ENCODE data around the gene RSRC2. TPM values are rescaled to one million over a fixed set of nuclear protein-coding genes. Genes with fewer than 3 reads are reported as not detected.

Gene RSRC2
- total RNA-seq, 1 donor from 2014 or later: 104 TPM

- TF ChIP-seq CTCF (IDR thresholded peaks at IDR 0.05; ENCODE audit: partially characterized antibody, unreplicated experiment): no peak
- Mint-ChIP-seq H3K27ac (ENCODE audit: unreplicated experiment) (no peak overlapping the region), H3K4me3 (ENCODE audit: unreplicated experiment) (no peak overlapping the region), H3K4me1 (ENCODE audit: low read depth, unreplicated experiment) (no peaks in the 10 kb centered on the region), H3K9me3 (ENCODE audit: unreplicated experiment) (peaks cover 1% of the 10 kb centered on the region), H3K27me3 (ENCODE audit: unreplicated experiment) (no peaks in the 10 kb centered on the region), H3K36me3 (ENCODE audit: unreplicated experiment) (no peaks in the 10 kb centered on the region)
- DNase-seq: no peak
Measured at GRCh38 chr12:122460061-122460460, 66.7 kb downstream of the RSRC2 start.

GRCh38 chr12:122459211-122459610 is 67.5 kb downstream of the RSRC2 start:
- no peaks in the 10 kb centered on the region for H3K36me3 Mint-ChIP-seq (ENCODE audit: unreplicated experiment)
- H3K27ac Mint-ChIP-seq (ENCODE audit: unreplicated experiment): no peak overlapping the region
- TF ChIP-seq CTCF (IDR thresholded peaks at IDR 0.05; ENCODE audit: partially characterized antibody, unreplicated experiment): no peak
- no peak overlapping the region for H3K4me3 Mint-ChIP-seq (ENCODE audit: unreplicated experiment)
- no peaks in the 10 kb centered on the region for H3K27me3 Mint-ChIP-seq (ENCODE audit: unreplicated experiment)
- peaks cover 3% of the 10 kb centered on the region for H3K9me3 Mint-ChIP-seq (ENCODE audit: unreplicated experiment)
- DNase-seq: no peak
- H3K4me1 Mint-ChIP-seq (ENCODE audit: low read depth, unreplicated experiment): no peaks in the 10 kb centered on the region

DNA sequence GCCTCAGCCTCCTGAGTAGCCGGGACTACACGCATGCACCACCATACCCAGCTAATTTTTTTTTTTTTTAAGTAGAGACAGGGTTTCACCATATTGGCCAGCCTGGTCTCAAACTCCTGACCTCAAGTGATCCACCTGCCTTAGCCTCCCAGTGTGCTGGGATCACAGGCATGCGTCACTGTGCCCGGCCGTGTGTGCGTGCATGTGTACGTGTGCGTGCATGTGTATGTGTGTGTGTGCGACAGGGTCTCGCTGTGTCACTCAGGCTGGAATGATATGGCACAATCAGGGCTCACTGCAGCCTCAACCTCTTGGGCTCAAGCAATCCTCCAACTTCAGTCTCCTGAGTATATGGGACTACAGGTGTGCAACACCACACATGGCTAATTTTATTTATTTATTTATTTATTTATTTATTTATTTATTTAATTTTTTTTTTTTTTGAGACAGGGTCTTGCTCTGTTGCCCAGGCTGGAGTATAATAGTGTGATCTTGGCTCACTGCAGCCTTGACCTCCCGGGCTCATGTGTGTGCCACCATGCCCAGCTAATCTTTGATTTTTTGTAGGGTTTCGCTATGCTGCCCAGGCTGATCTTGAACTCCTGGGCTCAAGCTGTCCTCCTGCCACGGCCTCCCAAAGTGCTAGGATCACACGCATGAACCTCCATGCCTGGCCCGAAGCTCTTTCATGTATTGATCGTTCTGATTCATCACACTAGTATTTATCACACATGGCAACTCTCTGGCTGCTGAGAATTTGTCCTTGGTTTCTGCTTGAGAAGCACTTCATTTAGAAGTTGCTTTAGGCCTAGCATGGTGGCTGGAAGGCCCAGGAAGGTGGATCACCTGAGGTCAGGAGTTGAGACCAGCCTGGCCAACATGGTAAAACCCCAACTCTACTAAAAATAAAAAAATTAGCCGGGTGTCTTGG is 68.4 kb downstream of the RSRC2 start:
- Mint-ChIP-seq H3K4me3 (ENCODE audit: unreplicated experiment) (no peak overlapping the region), H3K9me3 (ENCODE audit: unreplicated experiment) (peaks cover 5% of the 10 kb centered on the region), H3K36me3 (ENCODE audit: unreplicated experiment) (no peaks in the 10 kb centered on the region), H3K4me1 (ENCODE audit: low read depth, unreplicated experiment) (no peaks in the 10 kb centered on the region), H3K27ac (ENCODE audit: unreplicated experiment) (no peak overlapping the region), H3K27me3 (ENCODE audit: unreplicated experiment) (no peaks in the 10 kb centered on the region)
- DNase-seq: no peak
- TF ChIP-seq CTCF (IDR thresholded peaks at IDR 0.05; ENCODE audit: partially characterized antibody, unreplicated experiment): no peak

DNA sequence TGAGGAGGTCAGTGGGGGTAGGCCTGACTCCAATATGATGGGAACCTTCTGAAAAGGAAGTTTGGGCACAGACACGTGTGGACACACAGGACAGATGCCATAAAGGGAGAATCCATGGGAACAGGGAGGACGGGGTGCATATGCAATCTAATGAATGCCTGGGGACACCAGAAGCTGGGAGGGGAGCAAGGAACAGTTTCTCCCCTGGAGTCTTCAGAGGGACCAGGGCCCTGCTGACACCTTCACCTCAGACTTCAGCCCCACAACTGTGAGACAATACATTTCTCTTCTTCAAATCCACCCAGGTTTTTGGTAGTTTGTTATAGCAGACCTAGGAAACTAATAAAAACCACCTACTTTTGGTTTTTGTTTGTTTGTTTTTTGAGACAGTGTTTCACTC is 69.1 kb downstream of the RSRC2 start:
- Mint-ChIP-seq H3K27me3 (ENCODE audit: unreplicated experiment) (no peaks in the 10 kb centered on the region), H3K4me3 (ENCODE audit: unreplicated experiment) (no peak overlapping the region), H3K4me1 (ENCODE audit: low read depth, unreplicated experiment) (no peaks in the 10 kb centered on the region), H3K36me3 (ENCODE audit: unreplicated experiment) (no peaks in the 10 kb centered on the region), H3K27ac (ENCODE audit: unreplicated experiment) (no peak overlapping the region), H3K9me3 (ENCODE audit: unreplicated experiment) (peaks cover 5% of the 10 kb centered on the region)
- TF ChIP-seq CTCF (IDR thresholded peaks at IDR 0.05; ENCODE audit: partially characterized antibody, unreplicated experiment): no peak
- DNase-seq: no peak

DNA sequence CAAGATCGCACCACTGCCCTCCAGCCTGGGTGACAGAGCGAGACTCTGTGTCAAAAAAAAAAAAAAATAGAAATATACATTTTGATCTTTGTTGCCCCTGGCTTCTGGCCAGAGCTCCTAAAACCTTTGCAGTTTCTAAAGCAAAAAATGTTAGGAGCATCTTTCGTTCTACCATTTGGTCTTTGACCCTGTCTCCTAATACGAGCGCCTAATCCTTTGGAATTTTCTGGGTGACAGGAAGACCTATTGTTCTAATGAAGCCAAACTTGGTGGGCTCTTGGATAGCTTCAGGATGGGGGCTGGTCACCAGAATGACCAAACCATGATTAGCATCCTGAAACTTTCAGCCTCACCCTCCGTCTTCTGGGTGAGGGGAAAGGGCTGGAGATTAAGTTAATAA is 72.0 kb downstream of the RSRC2 start:
- Mint-ChIP-seq H3K4me1 (ENCODE audit: low read depth, unreplicated experiment) (no peaks in the 10 kb centered on the region), H3K4me3 (ENCODE audit: unreplicated experiment) (no peak overlapping the region), H3K27ac (ENCODE audit: unreplicated experiment) (no peak overlapping the region), H3K9me3 (ENCODE audit: unreplicated experiment) (peaks cover 5% of the 10 kb centered on the region), H3K36me3 (ENCODE audit: unreplicated experiment) (no peaks in the 10 kb centered on the region), H3K27me3 (ENCODE audit: unreplicated experiment) (no peaks in the 10 kb centered on the region)
- no peak for TF ChIP-seq CTCF (IDR thresholded peaks at IDR 0.05; ENCODE audit: partially characterized antibody, unreplicated experiment)
- no peak for DNase-seq

Data from glutamatergic neuron (in vitro differentiated cells).